Measurements from ENCODE around the gene FXYD1. TPM values are rescaled to one million over a fixed set of nuclear protein-coding genes. Genes with fewer than 3 reads are reported as not detected.

Gene FXYD1
- total and polyA plus RNA-seq, 2 of the 8 experiments (the other 6 are each of a cell fraction or from before 2014, with no cell fraction given), result 1.6 to 8.1 TPM

DNA sequence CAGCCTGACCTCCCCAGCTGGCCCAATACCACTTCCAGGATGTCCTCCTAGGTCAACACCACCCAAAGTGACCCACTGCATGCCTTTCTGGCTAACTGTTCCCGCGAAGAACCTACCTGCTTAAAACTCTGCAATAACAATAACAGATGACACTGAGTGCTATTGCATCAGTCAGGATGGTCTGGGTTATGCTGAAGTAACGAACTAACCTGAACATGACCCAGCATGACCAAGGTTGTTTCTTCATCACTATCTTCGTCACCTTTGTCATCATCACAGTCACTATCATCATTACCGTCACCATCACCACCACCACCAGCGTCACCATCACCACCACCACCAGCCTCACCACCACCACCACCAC, 33.6 kb upstream of the FXYD1 start:
- H3K23me2 ChIP-seq (ENCODE audit: low read depth, low read length), result peaks cover 7% of the 10 kb centered on the region; the same call in 1 of the 2 replicates
- ChIA-PET CTCF (ENCODE audit: partially characterized antibody) (no interaction called here), POLR2A (ENCODE audit: partially characterized antibody) (no interaction called here)
- H2BK5ac ChIP-seq (ENCODE audit: low read depth, low read length), result peak overlapping the region; percentile 66; the same call in 1 of the 2 replicates
- no peak overlapping the region; the same call in 1 of the 2 replicates for H4K8ac ChIP-seq (ENCODE audit: extremely low read depth, insufficient read depth, low read length)
- no peaks in the 10 kb centered on the region for H3K79me2 ChIP-seq (ENCODE audit: control insufficient read depth in 1 of 2, insufficient read depth in 2 of 2, low read length in 2 of 2)
- no peak overlapping the region for H3K18ac ChIP-seq (ENCODE audit: extremely low read depth, low read length)
- H2BK15ac ChIP-seq (ENCODE audit: low read length), result no peak overlapping the region; the same call in 1 of the 2 replicates
- no peaks in the 10 kb centered on the region for H3K36me3 ChIP-seq (ENCODE audit: control insufficient read depth in 2 of 4, insufficient read depth in 4 of 4, low read length in 3 of 4)
- peak overlapping the region; percentile 60; the same call in 1 of the 2 replicates for H2BK12ac ChIP-seq (ENCODE audit: low read depth, low read length)
- H3K27me3 ChIP-seq (replicated peaks in 1 of 4; ENCODE audit: control insufficient read depth in 3 of 4, extremely low read depth in 1 of 4, insufficient read depth in 3 of 4, low read length in 3 of 4), result no peaks in the 10 kb centered on the region; a peak in 1 of 7 replicates
- no peak overlapping the region for H2BK120ac ChIP-seq (replicated peaks; ENCODE audit: low read depth, low read length)
- H3K23ac ChIP-seq (ENCODE audit: insufficient read length), result no peak overlapping the region
- H3K14ac ChIP-seq (ENCODE audit: insufficient read length), result no peak overlapping the region
- no peak overlapping the region for H2AFZ ChIP-seq (ENCODE audit: low read length)
- H3K9me3 ChIP-seq (ENCODE audit: insufficient read depth in 2 of 2, low read depth in 1 of 2, low read length in 1 of 2), result no peaks in the 10 kb centered on the region
- DNase-seq (ENCODE audit: low read depth in 1 of 2, low spot score in 2 of 2) (no peak), FAIRE-seq (no peak)
- H3K4me3 ChIP-seq (ENCODE audit: extremely low read depth in 1 of 4, insufficient read depth in 2 of 4, low read depth in 3 of 4, low read length in 4 of 4), result no peak overlapping the region
- no peak overlapping the region for H3K4me2 ChIP-seq (ENCODE audit: insufficient read depth in 1 of 2, low read depth in 2 of 2, low read length in 2 of 2)
- no peak overlapping the region for H4K91ac ChIP-seq (replicated peaks; ENCODE audit: insufficient read length, low read length)
- H2AK5ac ChIP-seq (ENCODE audit: low read depth, low read length), result peak overlapping the region; percentile 95
- 91% methylated on average over 6 of the region's 6 CpGs; no CpG with 5 or more reads in 1 of the 2 experiments for WGBS, 2 experiments (ENCODE audit: extremely low coverage in 1 of 2, insufficient coverage in 1 of 2, insufficient read length in 1 of 2, insufficient replicate concordance in 2 of 2, low coverage in 1 of 2, low lambda C conversion rate in 2 of 2, missing lambda C conversion rate in 1 of 2)
- no peak overlapping the region for H4K5ac ChIP-seq (ENCODE audit: insufficient read length, low read depth, low read length)
- peaks cover 0 to 7% of the 10 kb centered on the region in 2 experiments for H4K20me1 ChIP-seq (replicated peaks in 1 of 2; ENCODE audit: control insufficient read depth in 1 of 2, insufficient read depth in 2 of 2, low read length in 2 of 2)
- peaks cover 0 to 7% (median 2%) of the 10 kb centered on the region in 4 experiments; a peak in 3 of 7 replicates for H3K4me1 ChIP-seq (replicated peaks in 1 of 4; ENCODE audit: control insufficient read depth in 3 of 4, insufficient read depth in 4 of 4, low read length in 3 of 4)
- H3K56ac ChIP-seq (replicated peaks; ENCODE audit: insufficient read length, low read depth, low read length), result peak overlapping the region; percentile 69
- no peaks in the 10 kb centered on the region for H3K79me1 ChIP-seq (ENCODE audit: low read depth, low read length)
- H3K27ac ChIP-seq (ENCODE audit: low read depth, low read length), result no peak overlapping the region
- no peak overlapping the region for H2BK20ac ChIP-seq (ENCODE audit: low read length)
- no peak overlapping the region for H3K9ac ChIP-seq (replicated peaks in 1 of 4; ENCODE audit: extremely low read depth in 1 of 4, low read depth in 3 of 4, low read length in 3 of 4)
- H3K4ac ChIP-seq (replicated peaks; ENCODE audit: insufficient read length, low read depth, low read length), result no peak overlapping the region
- TF ChIP-seq CBX5 (IDR thresholded peaks at IDR 0.05; ENCODE audit: low read depth, low read length) (no peak), RFX5 (IDR thresholded peaks at IDR 0.05; ENCODE audit: borderline replicate concordance, low read depth, low read length) (no peak), EZH2 (IDR thresholded peaks at IDR 0.05; ENCODE audit: low read depth, low read length, severe bottlenecking) (no peak), CTBP2 (IDR thresholded peaks at IDR 0.05; ENCODE audit: borderline replicate concordance, insufficient read depth, insufficient read length, low read length) (no peak), SIX5 (IDR thresholded peaks at IDR 0.05; ENCODE audit: low read depth, low read length) (no peak), TAF1 (IDR thresholded peaks at IDR 0.05; ENCODE audit: low read depth, low read length) (no peak), SIRT6 (IDR thresholded peaks at IDR 0.05; ENCODE audit: low read length) (no peak), YY1 (IDR thresholded peaks at IDR 0.05; ENCODE audit: low read depth, low read length) (no peak), KDM1A (IDR thresholded peaks at IDR 0.05; ENCODE audit: borderline replicate concordance, low read length) (no peak), SP1 (IDR thresholded peaks at IDR 0.05; ENCODE audit: low read depth, low read length) (no peak), CHD1 (IDR thresholded peaks at IDR 0.05; ENCODE audit: low read depth, low read length) (no peak)
- TF ChIP-seq, protein P1, sequence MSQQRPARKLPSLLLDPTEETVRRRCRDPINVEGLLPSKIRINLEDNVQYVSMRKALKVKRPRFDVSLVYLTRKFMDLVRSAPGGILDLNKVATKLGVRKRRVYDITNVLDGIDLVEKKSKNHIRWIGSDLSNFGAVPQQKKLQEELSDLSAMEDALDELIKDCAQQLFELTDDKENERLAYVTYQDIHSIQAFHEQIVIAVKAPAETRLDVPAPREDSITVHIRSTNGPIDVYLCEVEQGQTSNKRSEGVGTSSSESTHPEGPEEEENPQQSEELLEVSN (IDR thresholded peaks at IDR 0.05), result no peak
- TF ChIP-seq, protein P2, sequence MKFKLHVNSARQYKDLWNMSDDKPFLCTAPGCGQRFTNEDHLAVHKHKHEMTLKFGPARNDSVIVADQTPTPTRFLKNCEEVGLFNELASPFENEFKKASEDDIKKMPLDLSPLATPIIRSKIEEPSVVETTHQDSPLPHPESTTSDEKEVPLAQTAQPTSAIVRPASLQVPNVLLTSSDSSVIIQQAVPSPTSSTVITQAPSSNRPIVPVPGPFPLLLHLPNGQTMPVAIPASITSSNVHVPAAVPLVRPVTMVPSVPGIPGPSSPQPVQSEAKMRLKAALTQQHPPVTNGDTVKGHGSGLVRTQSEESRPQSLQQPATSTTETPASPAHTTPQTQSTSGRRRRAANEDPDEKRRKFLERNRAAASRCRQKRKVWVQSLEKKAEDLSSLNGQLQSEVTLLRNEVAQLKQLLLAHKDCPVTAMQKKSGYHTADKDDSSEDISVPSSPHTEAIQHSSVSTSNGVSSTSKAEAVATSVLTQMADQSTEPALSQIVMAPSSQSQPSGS (IDR thresholded peaks at IDR 0.05; ENCODE audit: low read length), result no peak

Measured in H1 (cell line).